Tibial nerve (tissue), 4 donors: ENCODE measurements around the gene XRRA1. TPM values are rescaled to one million over a fixed set of nuclear protein-coding genes. Genes with fewer than 3 reads are reported as not detected.
"Not testable (repeated sequence)": the region's sequence is repeated elsewhere in the genome, so short reads cannot be mapped to it uniquely, and the experiment has no call there.

Experiments used
- DNase-seq, 2 donors: peaks; one replicate each; pipeline ENCODE4 v3.0.0-alpha.2; 2019; ENCODE audit warnings: low spot score in 2 of 2
- H3K27ac ChIP-seq, 4 donors: fragments of 200-600 bp; sonication (generic) in 3 of 4; one replicate each; pipeline ENCODE4 v1.5.1; 2017 to 2019; ENCODE audit warnings: mild to moderate bottlenecking in 1 of 4
- H3K27me3 ChIP-seq, 2 donors: fragments of 200-600 bp; sonication (generic) in 1 of 2; one replicate each; pipeline versions ENCODE4 v1.5.1 to v1.6.0; 2017 to 2019
- H3K36me3 ChIP-seq, 3 donors: fragments of 200-600 bp; sonication (generic); one replicate each; pipeline ENCODE4 v1.5.1; 2018 to 2019
- H3K4me1 ChIP-seq, 4 donors: fragments of 200-600 bp; sonication (generic) in 3 of 4; one replicate each; pipeline ENCODE4 v1.5.1; 2017 to 2019
- H3K4me3 ChIP-seq, 4 donors: fragments of 200-600 bp; sonication (generic) in 3 of 4; one replicate each; pipeline ENCODE4 v1.5.1; 2017 to 2019; ENCODE audit warnings: mild to moderate bottlenecking in 1 of 4, moderate library complexity in 1 of 4
- H3K9me3 ChIP-seq, 4 donors: fragments of 200-600 bp; sonication (generic) in 3 of 4; one replicate each; pipeline ENCODE4 v1.5.1; 2017 to 2019
- EP300 ChIP-seq, 2 donors: sonication (generic); formaldehyde crosslinking; IDR thresholded peaks; one replicate each; pipeline ENCODE4 v1.6.1; 2017; ENCODE audit warnings: antibody characterized with exemption in 2 of 2, mild to moderate bottlenecking in 1 of 2
- POLR2A ChIP-seq, 2 donors: fragments of 450-650 bp; IDR thresholded peaks; one replicate each; pipeline ENCODE4 v1.6.1; 2017; ENCODE audit warnings: antibody characterized with exemption in 2 of 2, mild to moderate bottlenecking in 2 of 2, moderate library complexity in 2 of 2
- WGBS, 2 donors: methylation state at CpG; one replicate each; pipeline ENCODE4 v1.1.5; 2018; 5-methylcytosine and 5-hydroxymethylcytosine counted together
- total RNA-seq, 4 donors: library from RNA; depleted of rRNA; stranded (reverse); fragments of >200 nt; gene quantifications; one replicate each; pipeline ENCODE4 v1.1.0, GENCODE V29; 2016
- TF ChIP-seq, protein P1 (sequence below), 5 experiments: fragments of 200-600 bp in 3 of 5; fragments of 450-650 bp in 2 of 5; sonication (generic) in 3 of 5; IDR thresholded peaks; one replicate each; pipeline ENCODE4 v1.5.1; 2016 to 2019; ENCODE audit warnings: antibody characterized with exemption in 5 of 5, mild to moderate bottlenecking in 3 of 5, moderate library complexity in 2 of 5

The XRRA1 gene
- total RNA-seq, 4 donors from 2014 or later: 13.5 to 51.6 (median 25.3) TPM

DNA sequence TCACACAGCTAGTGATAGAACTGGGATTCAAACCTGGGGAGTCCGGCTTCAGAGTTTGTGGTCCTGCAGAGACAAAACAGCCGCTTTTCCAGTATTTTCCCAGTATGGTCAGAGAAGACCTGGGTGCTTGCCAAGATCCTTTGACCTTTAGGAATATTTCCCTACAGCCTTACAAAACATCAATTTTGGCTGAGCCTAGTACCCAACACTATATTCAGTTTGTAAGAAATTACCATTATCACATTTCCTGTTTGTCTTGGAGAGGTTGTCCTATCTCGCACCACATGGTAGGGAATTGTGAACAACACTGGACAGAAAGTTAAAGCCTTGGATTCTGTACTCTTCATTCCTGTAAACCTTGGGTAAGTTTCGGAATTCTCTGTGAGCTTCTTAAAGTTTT lies 29.1 kb upstream of the XRRA1 start:
- no peak for TF ChIP-seq POLR2A (IDR thresholded peaks at IDR 0.05)
- TF ChIP-seq, protein P1, sequence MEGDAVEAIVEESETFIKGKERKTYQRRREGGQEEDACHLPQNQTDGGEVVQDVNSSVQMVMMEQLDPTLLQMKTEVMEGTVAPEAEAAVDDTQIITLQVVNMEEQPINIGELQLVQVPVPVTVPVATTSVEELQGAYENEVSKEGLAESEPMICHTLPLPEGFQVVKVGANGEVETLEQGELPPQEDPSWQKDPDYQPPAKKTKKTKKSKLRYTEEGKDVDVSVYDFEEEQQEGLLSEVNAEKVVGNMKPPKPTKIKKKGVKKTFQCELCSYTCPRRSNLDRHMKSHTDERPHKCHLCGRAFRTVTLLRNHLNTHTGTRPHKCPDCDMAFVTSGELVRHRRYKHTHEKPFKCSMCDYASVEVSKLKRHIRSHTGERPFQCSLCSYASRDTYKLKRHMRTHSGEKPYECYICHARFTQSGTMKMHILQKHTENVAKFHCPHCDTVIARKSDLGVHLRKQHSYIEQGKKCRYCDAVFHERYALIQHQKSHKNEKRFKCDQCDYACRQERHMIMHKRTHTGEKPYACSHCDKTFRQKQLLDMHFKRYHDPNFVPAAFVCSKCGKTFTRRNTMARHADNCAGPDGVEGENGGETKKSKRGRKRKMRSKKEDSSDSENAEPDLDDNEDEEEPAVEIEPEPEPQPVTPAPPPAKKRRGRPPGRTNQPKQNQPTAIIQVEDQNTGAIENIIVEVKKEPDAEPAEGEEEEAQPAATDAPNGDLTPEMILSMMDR (IDR thresholded peaks at IDR 0.05): no peak
- no peak for TF ChIP-seq EP300 (IDR thresholded peaks at IDR 0.05)
- Histone ChIP-seq H3K27me3 (no peaks in the 10 kb centered on the region), H3K27ac (no peak overlapping the region), H3K36me3 (peaks cover 0 to 73% (median 0%) of the 10 kb centered on the region in 3 donors), H3K9me3 (no peaks in the 10 kb centered on the region), H3K4me3 (no peak overlapping the region), H3K4me1 (peaks cover 0 to 5% (median 0%) of the 10 kb centered on the region in 4 donors)
- no peak for DNase-seq
- 62 to 74% methylated on average over 4 of the region's 4 CpGs for WGBS, 2 donors

DNA sequence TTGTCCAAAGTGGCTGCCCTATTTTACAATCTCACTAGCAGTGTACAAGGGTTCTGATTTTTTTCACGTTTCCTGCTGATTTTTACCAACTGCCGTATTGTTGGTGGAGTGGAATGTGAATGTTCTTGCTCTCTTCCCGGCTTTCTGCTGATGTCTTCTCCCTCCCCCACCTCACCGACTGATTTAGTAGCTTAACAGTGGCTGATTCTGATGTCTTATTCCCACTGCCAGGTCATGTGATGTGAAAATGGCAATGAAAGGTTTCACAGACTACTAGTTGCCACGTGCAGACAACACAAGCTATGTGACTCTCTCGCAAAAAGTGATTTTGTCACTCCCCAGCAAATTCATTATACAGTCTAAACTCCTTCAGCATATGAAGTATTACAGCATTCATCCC lies 22.5 kb upstream of the XRRA1 start:
- peaks cover 0 to 10% (median 0%) of the 10 kb centered on the region in 4 donors for H3K4me1 ChIP-seq
- WGBS, 2 donors: 46 to 50% methylated on average over 6 of the region's 6 CpGs
- TF ChIP-seq POLR2A (IDR thresholded peaks at IDR 0.05) (no peak), EP300 (IDR thresholded peaks at IDR 0.05) (no peak)
- TF ChIP-seq, protein P1 (IDR thresholded peaks at IDR 0.05): no peak
- H3K36me3 ChIP-seq: peaks cover 0 to 90% (median 10%) of the 10 kb centered on the region in 3 donors
- H3K9me3 ChIP-seq: no peaks in the 10 kb centered on the region
- no peak overlapping the region for H3K4me3 ChIP-seq
- H3K27ac ChIP-seq: no peak overlapping the region
- DNase-seq: no peak
- H3K27me3 ChIP-seq: no peaks in the 10 kb centered on the region

DNA sequence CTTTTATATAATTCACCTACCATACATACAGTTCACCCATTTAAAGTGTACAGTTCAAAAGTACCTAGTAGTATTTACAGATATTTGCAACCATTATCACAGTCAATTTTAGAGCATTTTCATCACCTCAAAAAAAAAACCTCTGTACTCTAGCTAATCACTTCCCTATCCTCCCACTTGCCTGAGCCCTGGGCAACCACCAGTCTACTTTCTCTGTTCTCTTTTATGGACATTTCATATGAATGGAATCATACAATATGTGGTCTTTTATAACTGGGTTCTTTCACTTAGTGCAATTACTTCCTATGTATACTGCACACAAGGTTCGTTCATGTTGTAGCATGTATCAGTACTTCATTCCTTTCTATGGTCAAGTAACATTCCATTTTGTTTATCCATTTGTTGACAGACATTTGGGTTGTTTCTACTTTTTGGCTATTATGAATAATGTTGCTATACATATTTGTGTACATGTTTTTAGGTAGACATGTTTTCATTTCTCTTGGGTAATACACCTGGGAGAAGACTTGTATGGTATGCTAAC lies 22.0 kb upstream of the XRRA1 start:
- Histone ChIP-seq H3K4me1 (peaks cover 0 to 10% (median 0%) of the 10 kb centered on the region in 4 donors), H3K27me3 (no peaks in the 10 kb centered on the region), H3K27ac (no peak overlapping the region), H3K4me3 (no peak overlapping the region), H3K36me3 (peaks cover 0 to 88% (median 10%) of the 10 kb centered on the region in 3 donors), H3K9me3 (no peaks in the 10 kb centered on the region)
- no peak for TF ChIP-seq EP300 (IDR thresholded peaks at IDR 0.05)
- TF ChIP-seq POLR2A (IDR thresholded peaks at IDR 0.05): no peak
- TF ChIP-seq, protein P1 (IDR thresholded peaks at IDR 0.05): no peak
- DNase-seq: no peak
- WGBS, 2 donors: 39 to 53% methylated on average over 1 of the region's 1 CpG

DNA sequence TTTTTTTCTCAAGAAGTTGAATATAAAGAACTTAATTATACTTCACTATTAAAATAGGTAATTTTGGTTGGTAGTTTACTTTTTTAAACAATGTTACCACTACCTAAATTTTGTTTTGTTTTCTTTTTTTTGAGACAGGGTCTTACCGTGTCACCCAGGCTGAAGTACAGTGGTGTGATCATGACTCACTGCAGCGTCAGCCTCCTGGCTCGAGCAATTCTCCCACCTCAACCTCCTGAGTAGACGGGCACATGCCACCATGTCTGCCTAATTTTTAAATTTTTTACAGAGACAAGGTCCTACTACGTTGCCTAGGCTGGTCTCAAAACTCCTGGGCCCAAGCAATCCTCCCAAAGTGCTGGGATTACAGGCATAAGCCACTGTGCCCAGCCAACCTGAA lies 17.8 kb upstream of the XRRA1 start:
- Histone ChIP-seq H3K36me3 (peaks cover 0 to 58% (median 4%) of the 10 kb centered on the region in 3 donors), H3K4me3 (no peak overlapping the region), H3K27me3 (no peaks in the 10 kb centered on the region), H3K9me3 (no peaks in the 10 kb centered on the region), H3K4me1 (peaks cover 0 to 16% (median 0%) of the 10 kb centered on the region in 4 donors), H3K27ac (no peak overlapping the region)
- no peak for DNase-seq
- 90 to 93% methylated on average over 5 of the region's 5 CpGs for WGBS, 2 donors
- TF ChIP-seq, protein P1 (IDR thresholded peaks at IDR 0.05): no peak
- TF ChIP-seq EP300 (IDR thresholded peaks at IDR 0.05) (no peak), POLR2A (IDR thresholded peaks at IDR 0.05) (no peak)

DNA sequence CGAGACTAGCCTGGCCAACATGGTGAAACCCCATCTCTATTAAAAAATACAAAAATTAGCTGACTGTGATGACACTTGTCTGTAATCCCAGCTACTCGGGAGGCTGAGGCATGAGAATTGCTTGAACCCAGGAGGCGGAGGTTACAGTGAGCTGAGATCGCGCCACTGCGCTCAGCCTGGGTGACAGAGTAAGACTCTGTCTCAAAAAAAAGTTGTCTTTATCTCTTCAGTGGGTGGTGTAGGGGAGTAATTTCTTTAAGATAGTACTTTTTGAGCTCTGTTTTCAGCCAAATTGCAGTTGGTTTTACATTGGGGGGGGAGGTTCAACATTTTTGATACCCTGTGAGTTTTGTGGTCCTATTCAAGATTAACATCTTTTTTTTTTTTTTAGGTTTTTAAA lies 11.2 kb upstream of the XRRA1 start:
- H3K4me3 ChIP-seq, DNase-seq, H3K36me3 ChIP-seq, H3K27ac ChIP-seq, H3K27me3 ChIP-seq, H3K9me3 ChIP-seq: not testable (repeated sequence)
- WGBS, 2 donors: 86 to 91% methylated on average over 6 of the region's 6 CpGs
- H3K4me1 ChIP-seq: peaks cover 0 to 43% (median 3%) of the 10 kb centered on the region in 4 donors
